K562 (cell line): ENCODE results near the gene PAQR6. TPM values are rescaled to one million over a fixed set of nuclear protein-coding genes. Genes with fewer than 3 reads are reported as not detected.

Source experiments
- ATAC-seq: fragments of 200-7000 bp; cut with Tn5 transposase; 3 replicates; pipeline ENCODE4 v1.9.1; 2020; ENCODE audit warnings: moderate library complexity
- BruUV-seq: library from RNA; stranded (reverse); fragments of 400-500 nt; replicated peaks from 2 replicates; lab custom pipeline; 2021; lab: Mats Ljungman, UMichigan
- CTCF ChIA-PET: fragments of 300-600 bp; formaldehyde crosslinking; extraction: SDS; loops from one replicate; lab custom pipeline; 2021; ENCODE audit warnings: low intra/inter-chr PET ratio; lab: Yijun Ruan, JAX
- POLR2A ChIA-PET: fragments of 300-600, 350-650 bp; sonication (Branson Sonifier 250); formaldehyde crosslinking; extraction: SDS; loops from one replicate; lab custom pipeline; 2021; ENCODE audit warnings: antibody characterized with exemption, inconsistent platforms; lab: Yijun Ruan, JAX
- DNase-seq, 4 experiments: peaks; one replicate each; pipeline versions ENCODE4 v3.0.0 to v3.0.0-alpha.2; 2011 to 2018; ENCODE audit warnings: low spot score in 3 of 4, mixed read lengths in 3 of 4; ENCODE audit errors: extremely low read depth in 1 of 4
- FAIRE-seq: peaks from 2 replicates; lab custom pipeline; 2011; peaks lifted over from hg19 to GRCh38; lab: Jason Lieb, UNC
- H2AFZ ChIP-seq: 2 replicates; pipeline ENCODE4 v1.6.0; 2011; ENCODE audit warnings: low read depth, low read length, control low read depth, inconsistent platforms
- H3K27ac ChIP-seq: fragments of 200-600 bp; 3 replicates; pipeline ENCODE4 v1.8.0; 2011; ENCODE audit warnings: low read depth, mild to moderate bottlenecking, control low read depth, inconsistent platforms, low read length, moderate library complexity, mixed read lengths; ENCODE audit errors: extremely low read depth
- H3K27me3 ChIP-seq, 2 experiments: fragments of 300-600 bp in 1 of 2; 2 replicates in 1 of 2; 3 replicates in 1 of 2; pipeline versions ENCODE4 v1.6.0 to v1.8.0; 2011; ENCODE audit warnings: inconsistent platforms in 2 of 2, low read length in 2 of 2, mild to moderate bottlenecking in 1 of 2, mixed read lengths in 1 of 2, moderate library complexity in 1 of 2; ENCODE audit not compliant: control insufficient read depth in 2 of 2, insufficient read depth in 2 of 2
- H3K36me3 ChIP-seq: fragments of 300-600 bp; 3 replicates; pipeline ENCODE4 v1.8.0; 2011; ENCODE audit warnings: mild to moderate bottlenecking, low read length, inconsistent platforms; ENCODE audit not compliant: control insufficient read depth, insufficient read depth
- H3K4me1 ChIP-seq, 2 experiments: fragments of 200-600 bp in 1 of 2; replicated peaks in 1 of 2; 2 replicates in 1 of 2; 3 replicates in 1 of 2; pipeline versions ENCODE4 v1.5.1 to v1.8.0; 2011; ENCODE audit warnings: inconsistent platforms in 2 of 2, low read length in 2 of 2, mild to moderate bottlenecking in 1 of 2, mixed read lengths in 1 of 2, moderate library complexity in 1 of 2; ENCODE audit not compliant: control insufficient read depth in 2 of 2, insufficient read depth in 2 of 2
- H3K4me2 ChIP-seq: 2 replicates; pipeline ENCODE4 v1.6.1; 2011; ENCODE audit warnings: low read length, control low read depth, inconsistent platforms, mixed read lengths; ENCODE audit not compliant: insufficient read depth
- H3K4me3 ChIP-seq: fragments of 200-600 bp; sonication (generic), shearing (Covaris generic); 2 replicates; pipeline ENCODE4 v1.5.1; 2016; ENCODE audit warnings: control low read depth, inconsistent platforms
- H3K79me2 ChIP-seq: fragments of 200-600 bp; 3 replicates; pipeline ENCODE4 v1.8.0; 2011; ENCODE audit warnings: low read length, inconsistent platforms; ENCODE audit not compliant: control insufficient read depth, insufficient read depth
- H3K9ac ChIP-seq, 2 experiments: 2 replicates each; pipeline versions ENCODE4 v1.6.0 to v1.6.1; 2011; ENCODE audit warnings: low read depth in 2 of 2, low read length in 2 of 2, control low read depth in 1 of 2, inconsistent platforms in 1 of 2, mild to moderate bottlenecking in 1 of 2, mixed read lengths in 1 of 2; ENCODE audit not compliant: insufficient read depth in 1 of 2
- H3K9me1 ChIP-seq: one replicate; pipeline ENCODE4 v1.6.0; 2011; ENCODE audit warnings: inconsistent platforms, mild to moderate bottlenecking, low read length, moderate library complexity; ENCODE audit not compliant: control insufficient read depth, insufficient read depth
- H3K9me3 ChIP-seq: replicated peaks from 2 replicates; pipeline ENCODE4 v1.5.1; 2011; ENCODE audit warnings: low read depth, low read length, inconsistent platforms; ENCODE audit not compliant: control insufficient read depth, insufficient read depth
- H4K20me1 ChIP-seq: replicated peaks from 2 replicates; pipeline ENCODE4 v1.6.1; 2011; ENCODE audit warnings: low read length, inconsistent platforms, mixed read lengths; ENCODE audit not compliant: control insufficient read depth, insufficient read depth
- MBD2 ChIP-seq: sonication (generic); IDR thresholded peaks from 2 replicates; pipeline ENCODE4 v1.6.1; 2016; ENCODE audit warnings: low read depth, borderline replicate concordance
- PYGO2 ChIP-seq: fragments of 450-650 bp; IDR thresholded peaks from 2 replicates; pipeline ENCODE4 v1.6.1; 2016; ENCODE audit warnings: mild to moderate bottlenecking, missing genetic modification characterization, moderate library complexity, missing compliant biosample characterization
- SIX5 ChIP-seq, 2 experiments: IDR thresholded peaks; 2 replicates each; pipeline ENCODE4 v1.6.1; 2011; ENCODE audit warnings: low read length in 2 of 2, borderline replicate concordance in 1 of 2, low read depth in 1 of 2, mild to moderate bottlenecking in 1 of 2, moderate library complexity in 1 of 2; ENCODE audit not compliant: insufficient read depth in 1 of 2
- WGBS: fragments of 100-300 bp; shearing (Covaris generic); methylation state at CpG from one replicate; pipeline ENCODE4 v1.1.6; 2016; ENCODE audit warnings: low coverage, mixed read lengths; ENCODE audit not compliant: insufficient coverage; ENCODE audit errors: missing lambda C conversion rate; 5-methylcytosine and 5-hydroxymethylcytosine counted together
- in situ Hi-C: fragments of 300-500 bp; cut with MboI; formaldehyde crosslinking; loops from 4 replicates; pipeline ENCODE4 v1.15.0; 2018; ENCODE audit warnings: inconsistent platforms, mixed read lengths
- intact Hi-C: fragments of 100-400 bp; cut with micrococcal nuclease; formaldehyde crosslinking; loops from 2 replicates; pipeline ENCODE4 v1.14.2; 2022
- polyA plus RNA-seq, 8 experiments: library from polyadenylated mRNA; depleted of rRNA in 4 of 8; stranded (reverse) in 5 of 8; unstranded in 3 of 8; fragments of >200 nt; fragmentation: Nextera tagmentation in 2 of 8; fragmentation: Illumina TruSeq in 1 of 8; extraction: Ambion mirVana in 2 of 8; extraction: Trizol in 1 of 8; gene quantifications; 2 replicates each; pipeline versions ENCODE4 v1.2.1 to v1.2.3, GENCODE V29; 2011 to 2014; ENCODE audit warnings: inconsistent platforms in 1 of 8, missing spikeins in 1 of 8
- total RNA-seq, 7 experiments: library from RNA; depleted of rRNA in 6 of 7; stranded (reverse); fragments of >200 nt in 6 of 7; fragmentation: Illumina TruSeq in 2 of 7; extraction: Trizol in 2 of 7; gene quantifications; 2 replicates each; pipeline versions ENCODE4 v1.2.1 to v1.2.3, GENCODE V29; 2011 to 2021; ENCODE audit warnings: low replicate concordance in 1 of 7
- TF ChIP-seq, protein P1 (sequence below): fragments of 250-450 bp; sonication (Bioruptor Pico); IDR thresholded peaks from 2 replicates; pipeline ENCODE4 v1.6.1; 2021; ENCODE audit warnings: mild to moderate bottlenecking

PAQR6 gene
- total and polyA plus RNA-seq, 9 of the 15 experiments (the other 6 are each of a cell fraction or from before 2014, with no cell fraction given): 0.07 to 1.8 (median 0.62) TPM

DNA sequence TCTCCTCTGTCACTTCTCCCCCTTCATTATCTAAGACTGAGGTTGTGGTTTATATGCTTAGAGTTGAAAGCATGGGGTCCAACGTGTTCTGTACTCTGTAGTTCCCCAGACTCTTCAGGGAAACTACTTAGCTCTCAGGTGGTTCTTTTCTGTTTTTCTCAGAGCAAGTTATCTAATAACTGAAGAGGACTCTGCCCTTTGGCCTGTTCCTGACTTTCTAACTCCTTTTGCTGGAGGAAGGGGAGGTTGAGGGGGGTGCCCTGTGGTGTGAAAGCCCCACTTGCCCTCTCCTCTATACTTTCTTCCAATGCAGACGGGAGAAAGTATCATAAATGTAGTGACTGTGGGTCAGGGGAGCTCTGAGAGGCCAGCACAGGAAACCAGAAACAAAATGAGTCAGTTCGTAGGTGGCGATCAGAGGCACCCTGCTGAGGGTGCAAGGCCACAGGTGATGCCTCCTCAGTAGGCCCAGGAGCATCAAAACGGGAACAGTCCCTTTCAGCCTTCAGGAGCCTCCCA is 49.0 kb downstream of the PAQR6 start:
- BruUV-seq: no TSS peak
- intact Hi-C loops (no loop called here), in situ Hi-C loops (no loop called here)
- Histone ChIP-seq H3K79me2 (peaks cover 49% of the 10 kb centered on the region), H2AFZ (no peak overlapping the region), H3K4me3 (no peak overlapping the region), H4K20me1 (peaks cover 4% of the 10 kb centered on the region; the same call in 1 of the 2 replicates), H3K27ac (no peak overlapping the region), H3K27me3 (no peaks in the 10 kb centered on the region), H3K9ac (no peak overlapping the region), H3K36me3 (peaks cover 58% of the 10 kb centered on the region), H3K4me1 (peaks cover 5 to 6% of the 10 kb centered on the region in 2 experiments; a peak in 4 of 5 replicates), H3K9me3 (no peaks in the 10 kb centered on the region), H3K4me2 (no peak overlapping the region), H3K9me1 (no peaks in the 10 kb centered on the region)
- TF ChIP-seq MBD2 (no peak), SIX5 (IDR thresholded peaks at IDR 0.05; ENCODE audit: borderline replicate concordance in 1 of 2, insufficient read depth in 1 of 2, low read depth in 1 of 2, low read length in 2 of 2) (no peak), PYGO2 (tag) (no peak)
- TF ChIP-seq, protein P1, sequence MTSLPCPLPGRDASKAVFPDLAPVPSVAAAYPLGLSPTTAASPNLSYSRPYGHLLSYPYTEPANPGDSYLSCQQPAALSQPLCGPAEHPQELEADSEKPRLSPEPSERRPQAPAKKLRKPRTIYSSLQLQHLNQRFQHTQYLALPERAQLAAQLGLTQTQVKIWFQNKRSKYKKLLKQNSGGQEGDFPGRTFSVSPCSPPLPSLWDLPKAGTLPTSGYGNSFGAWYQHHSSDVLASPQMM (CRISPR knock-in tag): no peak
- CTCF ChIA-PET: no interaction called here
- no peak for ATAC-seq
- 40% methylated on average over 5 of the region's 5 CpGs for WGBS
- no peak for FAIRE-seq
- peak in 1 of 4 experiments; percentile 4 for DNase-seq
- POLR2A ChIA-PET: interaction anchor here (0.9 to 9.2 kb wide), 3 partner anchors 12 to 44 kb away, joined by 3 to 62 read pairs (median 21); partner anchors contain the start of gene PMF1
